ENCODE measurements around the gene DNM2.
"Not testable (repeated sequence)": the region's sequence is repeated elsewhere in the genome, so short reads cannot be mapped to it uniquely, and the experiment has no call there.

The DNM2 gene

GRCh38 chr19:10726268-10726667 is 8.4 kb downstream of the DNM2 start:
- no peak for DNase-seq (ENCODE audit: low spot score)

GRCh38 chr19:10727685-10728201 is 9.9 kb downstream of the DNM2 start:
- no peak for DNase-seq (ENCODE audit: low spot score)

- no peak for DNase-seq (ENCODE audit: low spot score)
These were observed 11.5 kb downstream of the DNM2 start for GRCh38 chr19:10729411-10729810.

- no peak for DNase-seq (ENCODE audit: low spot score)
These were observed 13.1 kb downstream of the DNM2 start for GRCh38 chr19:10730932-10731331.

DNA sequence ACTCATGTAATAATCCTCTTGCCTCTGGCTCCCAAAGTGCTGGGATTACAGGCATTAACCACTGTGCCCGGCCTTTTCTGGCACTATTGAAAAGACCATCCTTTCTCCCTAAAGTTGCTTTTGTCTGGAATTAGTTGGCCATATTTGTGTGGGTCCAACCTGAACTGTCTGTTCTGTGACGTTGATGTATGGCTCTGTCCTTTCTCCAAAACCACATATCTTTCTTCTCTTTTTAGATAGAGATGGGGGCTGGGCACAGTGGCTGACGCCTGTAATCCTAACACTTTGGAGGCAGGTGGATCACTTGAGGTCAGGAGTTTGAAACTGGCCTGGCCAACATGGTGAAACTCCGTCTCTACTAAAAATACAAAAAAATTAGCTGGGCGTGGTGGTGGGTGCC is 17.9 kb downstream of the DNM2 start:
- DNase-seq (ENCODE audit: low spot score) = no peak

GRCh38 chr19:10736189-10736588 is 18.3 kb downstream of the DNM2 start:
- DNase-seq (ENCODE audit: low spot score) = no peak

- DNase-seq (ENCODE audit: low spot score) = no peak
These were observed 19.2 kb downstream of the DNM2 start for GRCh38 chr19:10736916-10737551.

DNA sequence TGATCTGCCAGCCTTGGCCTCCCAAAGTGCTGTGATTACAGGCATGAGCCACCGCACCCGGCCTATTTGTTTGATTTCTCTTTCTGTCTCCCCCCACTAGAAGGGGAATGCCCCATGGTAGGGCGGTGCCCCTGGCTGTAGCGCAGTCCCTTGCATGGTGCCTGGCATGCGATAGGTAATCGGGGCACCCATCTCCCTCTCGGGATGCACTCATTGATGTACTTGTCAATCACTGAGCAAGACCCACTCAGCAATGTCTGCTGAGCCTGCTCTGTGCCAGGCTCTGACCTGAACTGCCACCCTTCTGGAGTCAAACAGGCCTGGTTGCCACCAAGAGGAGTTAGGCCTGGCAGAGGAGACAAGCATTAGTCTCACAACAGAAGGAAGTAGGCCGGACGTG is 19.8 kb downstream of the DNM2 start:
- DNase-seq (ENCODE audit: low spot score) = no peak

GRCh38 chr19:10740798-10741197 is 22.9 kb downstream of the DNM2 start:
- DNase-seq (ENCODE audit: low spot score) = no peak

DNA sequence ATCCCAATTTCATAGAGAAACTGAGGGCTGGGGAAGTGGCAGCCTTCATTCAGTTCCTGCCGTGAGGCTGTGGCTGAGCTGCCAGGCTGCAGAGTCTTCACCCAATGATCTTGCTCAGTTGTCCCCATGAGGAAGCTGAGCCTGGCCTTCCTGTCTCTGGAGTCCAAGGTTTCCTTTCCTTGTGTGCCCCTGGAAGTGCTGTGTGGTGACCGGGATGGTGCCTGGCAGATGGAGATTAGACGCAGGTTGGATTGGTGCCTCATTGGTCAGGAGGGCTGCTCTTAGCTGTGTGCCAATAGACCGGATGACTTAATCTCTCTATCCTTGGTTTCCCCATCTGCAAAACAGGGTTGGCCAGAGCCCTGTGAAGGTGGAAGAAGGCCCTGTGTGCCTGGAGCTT is 24.6 kb downstream of the DNM2 start:
- DNase-seq (ENCODE audit: low spot score) = no peak

- DNase-seq (ENCODE audit: low spot score) = no peak
These were observed 26.4 kb downstream of the DNM2 start for GRCh38 chr19:10744253-10744798.

- no peak for DNase-seq (ENCODE audit: low spot score)
These were observed 27.0 kb downstream of the DNM2 start for GRCh38 chr19:10744801-10745293.

GRCh38 chr19:10746437-10746836 is 28.6 kb downstream of the DNM2 start:
- not testable (repeated sequence) for DNase-seq (ENCODE audit: low spot score)

DNA sequence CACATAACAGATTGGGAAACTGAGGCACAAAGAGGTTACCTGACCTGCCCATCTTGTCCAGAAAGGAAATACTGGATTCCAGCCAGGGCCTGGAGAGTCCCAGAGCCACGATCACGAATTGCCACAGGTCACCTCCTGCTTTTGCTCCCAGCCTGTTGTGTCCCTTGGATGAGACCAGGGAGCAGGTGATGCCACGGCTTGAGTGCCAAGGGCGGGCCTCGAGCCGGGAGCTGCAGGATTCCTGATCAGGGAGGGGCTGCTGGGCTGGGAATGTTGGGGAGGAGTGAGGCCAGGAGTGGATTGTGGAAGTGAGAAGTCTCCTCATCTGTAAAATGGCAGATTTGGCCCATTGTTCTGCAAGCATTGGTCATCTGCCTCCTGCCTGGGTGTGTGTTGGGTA is 29.4 kb downstream of the DNM2 start:
- no peak for DNase-seq (ENCODE audit: low spot score)

DNA sequence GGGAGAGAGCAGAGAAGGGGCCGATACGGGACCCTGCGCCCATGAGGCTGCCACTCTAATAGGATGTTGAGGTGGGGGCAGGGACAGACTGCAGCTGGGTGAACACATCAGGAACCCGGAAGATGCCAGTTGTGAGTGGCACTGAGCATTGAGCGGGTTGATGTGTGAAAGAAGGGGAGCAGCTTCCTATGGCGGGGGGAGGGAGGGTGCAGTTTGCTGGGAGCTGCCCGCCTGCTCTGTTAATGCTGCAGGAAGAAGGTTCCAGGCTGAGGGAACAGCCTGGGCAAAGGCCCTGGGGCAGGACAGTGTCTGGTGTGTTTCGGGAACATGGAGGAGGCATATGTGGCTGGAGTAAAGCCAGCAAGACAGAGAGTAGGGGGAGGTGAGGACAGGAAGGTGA is 29.8 kb downstream of the DNM2 start:
- DNase-seq (ENCODE audit: low spot score) = no peak

- no peak for DNase-seq (ENCODE audit: low spot score)
These were observed 30.5 kb downstream of the DNM2 start for GRCh38 chr19:10748195-10748926.

DNA sequence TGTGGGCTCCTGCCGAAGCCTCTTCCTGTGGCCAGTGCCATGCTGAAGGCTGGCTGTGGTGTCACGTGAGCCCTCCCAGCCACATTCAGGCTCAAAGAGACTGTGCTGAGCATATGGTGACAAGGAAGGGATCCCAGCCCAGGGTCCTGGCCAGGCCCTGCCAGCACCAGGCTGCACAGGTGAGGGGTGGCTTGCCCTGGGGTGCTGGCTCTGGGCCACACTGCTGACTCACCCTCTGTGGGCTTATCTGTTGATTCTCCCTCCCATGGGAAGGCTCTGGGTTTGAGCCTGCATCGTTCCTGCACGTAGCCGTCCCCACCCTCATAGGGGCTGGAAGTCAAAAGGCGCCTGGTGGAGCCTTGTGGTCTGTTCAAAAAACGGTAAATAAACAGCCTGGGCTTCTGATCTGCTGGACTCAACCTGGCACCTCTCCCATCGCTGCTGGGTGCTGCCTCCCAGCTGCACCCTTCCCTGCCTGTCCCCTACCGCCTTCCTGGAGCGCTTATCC is 31.1 kb downstream of the DNM2 start:
- peak; percentile 73 for DNase-seq (ENCODE audit: low spot score)

GRCh38 chr19:10749435-10750384 is 31.8 kb downstream of the DNM2 start:
- DNase-seq (ENCODE audit: low spot score) = no peak

GRCh38 chr19:10751109-10751953 is 33.5 kb downstream of the DNM2 start:
- no peak for DNase-seq (ENCODE audit: low spot score)

DNA sequence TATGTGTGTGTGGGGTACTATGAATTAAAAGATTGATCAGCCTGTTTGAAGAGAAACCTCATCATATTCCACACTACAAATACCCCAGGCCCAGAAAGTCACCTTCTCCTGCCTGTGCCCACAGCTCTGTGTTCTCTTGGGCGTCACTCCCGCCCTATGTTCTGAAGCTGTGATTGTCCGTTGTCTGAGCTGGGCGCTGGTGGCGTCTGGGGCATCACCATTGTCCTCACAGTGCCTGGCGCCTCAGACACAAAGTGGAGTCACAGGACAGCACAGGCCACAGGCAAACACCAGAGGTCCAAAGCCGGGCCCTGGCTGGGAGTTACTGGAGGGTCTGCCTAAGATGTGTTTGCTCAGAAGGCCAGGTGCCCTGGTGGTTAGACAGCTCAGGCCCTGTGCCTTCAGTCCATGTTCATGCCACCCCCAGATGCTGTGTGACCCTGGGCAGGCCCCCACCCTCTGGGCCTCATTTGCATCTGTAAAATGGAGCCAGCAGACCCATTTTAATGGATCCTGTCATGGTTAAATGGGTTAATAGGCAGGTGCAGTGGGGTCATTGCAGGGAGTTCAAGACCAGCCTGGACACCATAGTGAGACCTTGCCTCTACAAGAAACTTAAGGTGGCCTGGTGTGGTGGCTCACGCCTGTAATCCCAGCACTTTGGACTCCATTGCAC is 34.5 kb downstream of the DNM2 start:
- no peak for DNase-seq (ENCODE audit: low spot score)

All from hematopoietic multipotent progenitor cell treated with erythropoietin and hydrocortisone succinate and interleukin-3 and kit ligand, for 17 days (in vitro differentiated cells).